Nephron (organoid): ENCODE measurements around the gene CHN2.

Experiments used
- H3K27ac Mint-ChIP-seq, 3 experiments: 2 replicates each; pipeline ENCODE4 v1.8.0; 2020; ENCODE audit warnings: mixed read lengths in 3 of 3, mild to moderate bottlenecking in 2 of 3, moderate library complexity in 1 of 3
- H3K27me3 Mint-ChIP-seq: 2 replicates; pipeline ENCODE4 v1.8.0; 2021; ENCODE audit warnings: low read depth, mild to moderate bottlenecking, moderate library complexity, mixed read lengths
- H3K36me3 Mint-ChIP-seq: 2 replicates; pipeline ENCODE4 v1.8.0; 2020; ENCODE audit warnings: low read depth, mixed read lengths
- H3K4me1 Mint-ChIP-seq: 2 replicates; pipeline ENCODE4 v1.8.0; 2020; ENCODE audit warnings: mixed read lengths
- H3K4me3 Mint-ChIP-seq, 3 experiments: 2 replicates each; pipeline ENCODE4 v1.8.0; 2020; ENCODE audit warnings: mild to moderate bottlenecking in 3 of 3, mixed read lengths in 3 of 3, moderate library complexity in 2 of 3
- H3K9me3 Mint-ChIP-seq: 2 replicates; pipeline ENCODE4 v1.8.0; 2020; ENCODE audit warnings: mixed read lengths
- TF ChIP-seq, protein P1 (sequence below), 3 experiments: fragments of 200-600 bp; sonication (generic); IDR thresholded peaks; one replicate each; pipeline ENCODE4 v1.5.0; 2021; ENCODE audit warnings: antibody characterized with exemption in 3 of 3; ENCODE audit not compliant: unreplicated experiment in 3 of 3

CHN2 gene

GRCh38 chr7:29328045-29328444 is 133.5 kb downstream of the CHN2 start:
- Mint-ChIP-seq H3K4me1 (peaks cover 49% of the 10 kb centered on the region), H3K27ac (peak overlapping the region; percentile 34 to 67 (median 37)), H3K9me3 (no peaks in the 10 kb centered on the region), H3K4me3 (no peak overlapping the region), H3K27me3 (peaks cover 15% of the 10 kb centered on the region), H3K36me3 (no peaks in the 10 kb centered on the region)
- TF ChIP-seq, protein P1, sequence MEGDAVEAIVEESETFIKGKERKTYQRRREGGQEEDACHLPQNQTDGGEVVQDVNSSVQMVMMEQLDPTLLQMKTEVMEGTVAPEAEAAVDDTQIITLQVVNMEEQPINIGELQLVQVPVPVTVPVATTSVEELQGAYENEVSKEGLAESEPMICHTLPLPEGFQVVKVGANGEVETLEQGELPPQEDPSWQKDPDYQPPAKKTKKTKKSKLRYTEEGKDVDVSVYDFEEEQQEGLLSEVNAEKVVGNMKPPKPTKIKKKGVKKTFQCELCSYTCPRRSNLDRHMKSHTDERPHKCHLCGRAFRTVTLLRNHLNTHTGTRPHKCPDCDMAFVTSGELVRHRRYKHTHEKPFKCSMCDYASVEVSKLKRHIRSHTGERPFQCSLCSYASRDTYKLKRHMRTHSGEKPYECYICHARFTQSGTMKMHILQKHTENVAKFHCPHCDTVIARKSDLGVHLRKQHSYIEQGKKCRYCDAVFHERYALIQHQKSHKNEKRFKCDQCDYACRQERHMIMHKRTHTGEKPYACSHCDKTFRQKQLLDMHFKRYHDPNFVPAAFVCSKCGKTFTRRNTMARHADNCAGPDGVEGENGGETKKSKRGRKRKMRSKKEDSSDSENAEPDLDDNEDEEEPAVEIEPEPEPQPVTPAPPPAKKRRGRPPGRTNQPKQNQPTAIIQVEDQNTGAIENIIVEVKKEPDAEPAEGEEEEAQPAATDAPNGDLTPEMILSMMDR (IDR thresholded peaks at IDR 0.05; ENCODE audit: unreplicated experiment in 3 of 3): no peak

- Mint-ChIP-seq H3K27ac (no peak overlapping the region), H3K27me3 (peaks cover 15% of the 10 kb centered on the region), H3K9me3 (no peaks in the 10 kb centered on the region), H3K4me1 (peaks cover 55% of the 10 kb centered on the region), H3K36me3 (no peaks in the 10 kb centered on the region), H3K4me3 (no peak overlapping the region)
- TF ChIP-seq, protein P1 (IDR thresholded peaks at IDR 0.05; ENCODE audit: unreplicated experiment in 3 of 3): no peak
Observed at GRCh38 chr7:29328811-29329210, 134.2 kb downstream of the CHN2 start.

GRCh38 chr7:29329686-29330085 is 135.1 kb downstream of the CHN2 start:
- peaks cover 15% of the 10 kb centered on the region for H3K27me3 Mint-ChIP-seq
- H3K4me1 Mint-ChIP-seq: peaks cover 55% of the 10 kb centered on the region
- H3K9me3 Mint-ChIP-seq: no peaks in the 10 kb centered on the region
- H3K36me3 Mint-ChIP-seq: no peaks in the 10 kb centered on the region
- TF ChIP-seq, protein P1 (IDR thresholded peaks at IDR 0.05; ENCODE audit: unreplicated experiment in 3 of 3): no peak
- H3K4me3 Mint-ChIP-seq: no peak overlapping the region
- H3K27ac Mint-ChIP-seq: peak overlapping the region in 1 of 3 experiments; percentile 2

DNA sequence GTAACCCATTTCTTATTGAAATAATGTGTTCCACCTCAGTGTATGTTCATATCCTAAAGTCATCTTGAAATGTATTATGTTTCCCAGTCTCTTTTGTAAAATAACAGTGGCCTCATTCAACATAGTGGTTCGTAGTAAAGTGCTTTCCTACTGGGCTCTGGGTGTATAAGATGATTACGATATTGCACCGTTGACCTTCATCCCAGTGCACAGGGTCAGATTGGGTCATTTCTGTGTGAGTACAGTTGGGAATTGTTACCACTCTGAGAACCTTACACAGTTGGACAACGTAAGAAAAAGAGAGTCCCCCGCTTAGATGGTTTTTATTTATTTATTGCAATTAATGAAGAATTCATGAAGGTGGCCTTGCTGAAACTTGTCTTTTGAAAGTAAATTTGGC is 135.6 kb downstream of the CHN2 start:
- Mint-ChIP-seq H3K4me1 (peaks cover 55% of the 10 kb centered on the region), H3K36me3 (no peaks in the 10 kb centered on the region), H3K4me3 (no peak overlapping the region), H3K27ac (peak overlapping the region in 1 of 3 experiments; percentile 2), H3K27me3 (peaks cover 15% of the 10 kb centered on the region), H3K9me3 (no peaks in the 10 kb centered on the region)
- TF ChIP-seq, protein P1 (IDR thresholded peaks at IDR 0.05; ENCODE audit: unreplicated experiment in 3 of 3): no peak

GRCh38 chr7:29331163-29331562 is 136.6 kb downstream of the CHN2 start:
- Mint-ChIP-seq H3K27ac (no peak overlapping the region), H3K9me3 (no peaks in the 10 kb centered on the region), H3K4me3 (no peak overlapping the region), H3K27me3 (peaks cover 15% of the 10 kb centered on the region), H3K36me3 (no peaks in the 10 kb centered on the region), H3K4me1 (peaks cover 55% of the 10 kb centered on the region)
- TF ChIP-seq, protein P1 (IDR thresholded peaks at IDR 0.05; ENCODE audit: unreplicated experiment in 3 of 3): no peak

GRCh38 chr7:29332042-29332811 is 137.7 kb downstream of the CHN2 start:
- H3K27me3 Mint-ChIP-seq: peaks cover 11% of the 10 kb centered on the region
- H3K4me3 Mint-ChIP-seq: no peak overlapping the region
- no peaks in the 10 kb centered on the region for H3K36me3 Mint-ChIP-seq
- TF ChIP-seq, protein P1 (IDR thresholded peaks at IDR 0.05; ENCODE audit: unreplicated experiment in 3 of 3): no peak
- peaks cover 56% of the 10 kb centered on the region for H3K4me1 Mint-ChIP-seq
- no peaks in the 10 kb centered on the region for H3K9me3 Mint-ChIP-seq
- H3K27ac Mint-ChIP-seq: peak overlapping the region in 2 of 3 experiments; percentile 9 to 41
